SH-SY5Y (cell line): ENCODE results near the gene HIVEP3.

Source experiments
- GATA2 ChIP-seq: IDR thresholded peaks from 2 replicates; pipeline ENCODE4 v1.6.1; 2011; ENCODE audit warnings: mild to moderate bottlenecking, low read depth, low read length
- GATA3 ChIP-seq: IDR thresholded peaks from 2 replicates; pipeline ENCODE4 v1.6.1; 2011; ENCODE audit warnings: low read depth, mild to moderate bottlenecking, low read length, moderate library complexity

The HIVEP3 gene

DNA sequence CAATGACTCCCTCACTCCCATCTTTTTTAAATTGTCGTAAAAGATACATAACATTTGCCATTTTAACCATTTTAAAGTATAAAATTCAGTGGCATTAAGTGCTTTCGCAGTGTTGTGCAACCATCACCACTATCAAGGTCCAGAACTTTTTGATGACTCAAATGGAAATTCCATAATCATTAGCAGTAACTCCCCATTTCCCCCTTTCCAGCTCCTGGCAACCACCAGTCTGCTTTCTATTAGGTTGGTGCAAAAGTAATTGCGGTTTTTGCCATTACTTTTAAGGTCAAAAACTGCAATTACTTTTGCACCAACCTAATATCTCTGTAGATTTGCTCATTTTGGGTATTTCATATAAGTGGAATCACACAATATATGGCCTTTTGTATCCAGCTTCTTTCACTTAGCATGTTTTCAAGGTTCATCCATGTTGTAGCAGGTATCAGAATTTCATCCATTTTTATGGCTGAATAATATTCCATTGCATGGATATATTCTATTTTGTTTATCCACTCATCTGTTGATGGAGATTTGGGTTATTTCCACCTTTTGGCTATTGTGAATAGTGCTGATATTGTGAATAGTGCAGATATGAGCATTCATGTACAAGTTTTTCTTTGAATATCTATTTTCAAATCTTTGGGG lies 159.7 kb downstream of the HIVEP3 start:
- TF ChIP-seq GATA2 (no peak), GATA3 (no peak)

GRCh38 chr1:41758500-41758899 lies 160.2 kb downstream of the HIVEP3 start:
- TF ChIP-seq GATA3, result no peak
- TF ChIP-seq GATA2, result no peak

GRCh38 chr1:41754540-41754939 lies 164.2 kb downstream of the HIVEP3 start:
- TF ChIP-seq GATA2, result no peak
- TF ChIP-seq GATA3, result no peak

- TF ChIP-seq GATA3, result no peak
- TF ChIP-seq GATA2, result no peak
Measured at GRCh38 chr1:41752514-41753170, 166.1 kb downstream of the HIVEP3 start.

DNA sequence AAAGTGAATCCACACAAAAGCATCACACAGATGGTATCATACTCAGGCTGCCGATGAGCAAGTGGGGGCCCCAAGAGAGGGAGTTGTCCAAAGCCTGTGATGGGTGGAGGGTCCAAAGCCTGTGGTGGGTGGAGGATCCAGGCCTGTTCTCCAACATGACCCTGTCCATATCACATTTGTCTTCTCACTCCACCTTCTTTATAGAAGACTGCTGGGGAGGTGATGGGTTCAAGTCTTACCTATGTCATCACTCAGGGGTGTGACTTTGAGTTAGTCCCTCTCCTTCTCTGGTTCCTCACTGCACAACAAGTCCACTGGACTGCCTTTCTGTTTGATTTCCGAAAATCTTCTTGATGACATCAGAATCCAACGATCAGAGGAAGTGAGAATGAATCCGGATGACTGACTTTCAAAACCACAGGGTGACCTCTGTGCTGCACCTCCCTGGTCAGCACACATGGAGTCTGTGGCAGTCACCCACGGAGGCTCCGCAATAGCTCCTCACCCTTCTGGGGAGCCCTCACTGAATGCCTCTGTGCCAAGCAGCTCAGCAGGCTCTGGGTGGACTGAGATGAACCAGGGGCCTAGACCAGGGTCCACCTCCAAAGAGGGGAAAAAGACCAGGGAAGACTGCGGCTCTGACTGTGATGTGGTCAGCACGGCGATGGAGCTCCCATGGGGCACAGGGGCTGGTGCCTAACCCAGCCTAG lies 166.8 kb downstream of the HIVEP3 start:
- TF ChIP-seq GATA2 (no peak), GATA3 (no peak)

DNA sequence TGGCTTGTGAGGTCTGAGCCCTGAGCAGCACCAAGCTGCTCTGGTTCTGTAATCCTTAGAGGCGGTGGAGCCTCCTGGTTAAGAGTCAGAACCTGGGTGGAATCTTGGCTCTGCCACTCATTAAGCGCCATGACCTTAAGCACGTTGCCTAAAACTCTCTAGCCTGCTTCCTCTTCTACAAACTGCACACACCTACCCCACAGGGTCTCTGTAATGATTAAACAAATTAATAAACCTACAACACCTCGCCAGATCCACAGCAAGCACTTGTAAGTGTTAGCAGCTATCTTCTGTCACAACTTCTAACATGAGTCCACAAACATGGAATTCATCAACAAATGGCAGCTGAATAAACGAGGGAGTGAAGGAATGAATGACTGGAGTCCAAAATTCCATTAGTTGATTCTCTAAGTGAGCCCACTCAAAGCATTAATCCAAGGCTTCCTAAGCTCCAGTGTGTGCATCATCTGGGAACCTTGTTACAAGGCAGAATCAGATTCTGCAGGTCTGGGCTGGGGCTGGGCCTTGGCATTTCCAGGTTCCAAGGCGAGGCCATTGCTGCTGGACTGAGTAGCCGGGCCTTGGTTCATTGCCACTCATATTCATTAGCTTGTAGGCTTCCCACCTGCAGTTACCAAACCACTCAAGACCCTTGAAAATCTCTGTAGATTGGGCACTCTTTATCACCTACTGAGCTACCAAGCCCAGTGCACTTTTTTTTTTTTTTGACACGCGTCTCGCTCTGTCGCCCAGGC lies 168.6 kb downstream of the HIVEP3 start:
- TF ChIP-seq GATA3, result no peak
- TF ChIP-seq GATA2, result no peak

DNA sequence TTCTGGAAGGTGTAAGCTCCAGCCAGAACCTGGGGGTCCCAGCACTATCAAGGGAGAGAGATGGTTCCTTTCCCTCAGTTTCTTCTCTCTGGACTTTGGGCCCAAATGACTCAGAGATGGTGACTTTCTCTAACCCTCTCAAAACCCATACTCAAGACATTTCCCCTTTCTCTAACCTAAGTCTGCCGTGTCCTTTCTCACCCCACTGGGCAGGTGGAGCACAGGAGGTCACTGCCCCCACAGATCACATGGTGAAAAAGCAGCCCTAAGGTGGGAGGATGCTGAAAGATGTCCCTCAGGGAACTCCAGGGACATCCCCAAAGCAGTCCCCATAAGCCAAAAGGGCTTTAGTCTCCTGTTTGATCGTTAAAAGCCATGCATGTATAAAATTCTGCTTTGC lies 173.7 kb downstream of the HIVEP3 start:
- no peak for TF ChIP-seq GATA3
- TF ChIP-seq GATA2, result no peak

DNA sequence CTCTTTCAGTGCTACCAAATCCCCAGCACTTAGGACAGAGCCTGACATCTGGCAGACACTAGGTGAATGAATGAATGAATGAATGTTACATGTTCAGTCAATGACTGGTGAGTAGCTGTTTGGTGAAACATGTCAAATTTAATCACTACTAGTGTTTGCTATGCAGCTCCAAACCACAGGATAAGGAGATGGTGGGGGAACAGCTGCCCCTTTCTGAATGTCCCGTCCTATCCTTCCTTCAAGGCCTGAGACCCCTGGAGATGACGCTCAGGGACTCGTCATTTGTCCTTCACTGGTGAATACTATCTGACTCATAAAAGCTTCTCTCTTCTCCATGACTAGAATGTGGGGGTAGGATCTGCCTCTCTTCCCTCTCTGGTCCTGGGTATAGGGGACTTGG lies 175.4 kb downstream of the HIVEP3 start:
- no peak for TF ChIP-seq GATA3
- TF ChIP-seq GATA2, result no peak

DNA sequence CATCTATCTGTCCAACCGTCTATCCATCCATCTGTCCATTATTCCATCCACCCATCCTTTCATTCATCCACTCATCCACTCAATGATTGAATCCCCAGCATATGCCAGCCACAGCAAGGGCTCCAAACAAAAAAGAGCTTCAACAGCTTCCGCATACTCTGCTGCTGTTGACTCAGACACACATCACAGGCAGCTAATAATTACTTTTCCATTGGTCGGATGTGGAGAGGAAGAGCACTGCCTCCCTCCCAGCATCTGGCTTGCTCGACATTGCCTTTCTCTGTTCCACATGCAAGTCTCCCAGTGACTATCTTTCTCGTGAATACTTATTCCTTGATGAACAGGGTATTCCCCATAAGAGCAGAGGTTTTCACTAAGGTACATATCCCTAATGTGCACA lies 176.5 kb downstream of the HIVEP3 start:
- TF ChIP-seq GATA2, result no peak
- TF ChIP-seq GATA3, result no peak

GRCh38 chr1:41741244-41741643 lies 177.5 kb downstream of the HIVEP3 start:
- TF ChIP-seq GATA3 (no peak), GATA2 (no peak)

DNA sequence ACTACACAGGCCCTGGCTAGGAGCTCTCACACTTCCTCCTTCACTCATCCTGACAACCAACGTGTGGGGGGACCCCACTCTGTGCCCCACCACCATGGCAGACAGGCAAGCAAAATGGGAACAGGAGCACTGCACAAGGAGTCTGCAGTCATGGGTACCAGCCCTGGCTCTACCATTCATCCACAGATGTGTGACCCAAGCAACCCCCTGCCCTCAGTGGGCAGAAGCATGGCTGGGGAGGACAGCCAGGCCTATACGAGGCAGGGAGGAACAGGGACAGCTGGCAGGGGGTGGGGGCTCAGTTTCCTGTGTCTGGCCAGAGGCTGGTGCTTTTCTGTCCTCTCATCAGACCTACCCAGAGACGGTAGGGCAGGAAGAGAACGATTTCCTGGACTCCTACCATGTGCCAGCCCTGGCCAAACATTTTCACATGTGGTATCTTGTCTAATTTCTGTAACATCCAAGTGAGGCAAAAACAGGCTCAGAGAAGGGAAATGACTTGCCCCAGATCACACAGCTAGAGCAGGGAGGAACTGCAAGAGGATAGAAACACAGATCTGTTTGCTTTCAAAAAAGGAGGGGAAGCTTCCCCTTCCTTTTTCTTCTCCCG lies 178.0 kb downstream of the HIVEP3 start:
- TF ChIP-seq GATA2, result no peak
- TF ChIP-seq GATA3, result no peak

DNA sequence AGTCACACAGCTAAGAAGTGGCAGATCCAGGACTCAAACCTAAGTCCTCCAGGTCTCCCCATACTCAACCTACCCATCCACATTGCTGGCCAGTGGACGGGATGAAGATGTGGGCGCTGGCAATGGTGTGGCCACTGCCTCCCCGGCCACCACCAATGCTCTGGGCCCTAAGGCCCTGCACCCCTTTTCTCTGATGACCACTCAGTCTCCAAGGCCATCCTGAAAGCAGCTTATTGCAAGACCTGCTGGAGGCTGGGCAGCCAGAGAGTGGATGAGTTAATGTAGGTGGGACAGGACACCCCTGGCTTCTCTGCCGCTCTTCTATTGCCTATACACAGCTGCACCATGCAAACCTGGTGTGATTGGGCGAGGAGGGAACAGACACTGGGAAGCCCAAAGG lies 178.7 kb downstream of the HIVEP3 start:
- TF ChIP-seq GATA3, result no peak
- TF ChIP-seq GATA2, result no peak

DNA sequence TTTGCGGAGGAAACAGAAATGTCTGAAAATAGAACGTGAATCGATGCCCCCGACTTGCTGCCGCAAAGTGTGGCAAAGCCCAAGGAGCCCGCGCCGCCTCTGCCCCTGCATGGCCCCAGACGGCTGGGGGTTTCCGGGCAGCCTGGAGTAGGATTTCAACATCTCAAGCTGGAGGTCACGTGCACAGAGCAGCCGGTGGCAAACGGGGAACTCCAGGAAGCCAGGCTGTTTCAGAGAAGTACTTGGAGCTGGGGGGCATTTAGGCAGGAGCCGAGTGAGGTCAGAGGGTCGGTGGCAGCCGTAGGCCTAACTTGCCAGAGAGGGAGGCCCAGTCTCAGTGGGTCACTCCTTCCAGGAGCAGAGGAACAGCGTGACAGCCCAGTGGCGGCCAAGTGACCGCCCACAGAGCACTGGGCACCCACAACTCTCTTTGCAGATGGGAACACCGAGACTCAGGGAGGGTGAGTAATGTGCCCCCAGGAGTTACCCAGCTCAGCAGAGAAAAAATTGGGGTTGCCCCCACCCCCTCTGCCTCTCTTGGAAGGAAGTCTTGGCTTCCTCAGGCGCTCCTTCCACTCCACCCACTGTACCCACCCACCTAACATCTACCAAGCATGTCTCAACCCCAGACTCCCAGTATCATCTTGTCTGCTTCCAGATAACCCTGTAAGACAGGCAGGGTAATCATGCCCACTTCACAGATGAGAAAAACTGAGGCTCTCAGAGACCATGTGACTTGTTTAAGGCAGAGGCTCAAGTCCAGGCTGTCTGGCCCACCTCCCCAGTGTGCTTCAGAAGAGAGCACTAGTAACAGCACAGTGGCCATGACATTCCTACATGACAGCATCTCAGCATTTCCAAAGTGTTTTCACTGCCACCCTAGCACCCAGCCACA lies 179.4 kb downstream of the HIVEP3 start:
- TF ChIP-seq GATA3 (no peak), GATA2 (no peak)

- TF ChIP-seq GATA2 (no peak), GATA3 (no peak)
Measured at GRCh38 chr1:41738475-41738874, 180.2 kb downstream of the HIVEP3 start.
